Measurements from ENCODE around the gene LFNG.

Gene LFNG

GRCh38 chr7:2476776-2477446 is 42.7 kb upstream of the LFNG start:
- Histone ChIP-seq H3K27me3 (ENCODE audit: insufficient read depth, low read length) (no peaks in the 10 kb centered on the region), H2AFZ (ENCODE audit: low read length, unreplicated experiment) (no peak overlapping the region), H3K27ac (ENCODE audit: low read depth, low read length) (no peak overlapping the region), H3K4me3 (ENCODE audit: low read depth, low read length) (no peak overlapping the region), H3K36me3 (ENCODE audit: insufficient read depth, low read length) (no peaks in the 10 kb centered on the region), H3K79me2 (ENCODE audit: control insufficient read depth, insufficient read depth, low read length, unreplicated experiment) (no peaks in the 10 kb centered on the region), H3K4me1 (ENCODE audit: control insufficient read depth, insufficient read depth, low read length, unreplicated experiment) (peaks cover 4% of the 10 kb centered on the region)

DNA sequence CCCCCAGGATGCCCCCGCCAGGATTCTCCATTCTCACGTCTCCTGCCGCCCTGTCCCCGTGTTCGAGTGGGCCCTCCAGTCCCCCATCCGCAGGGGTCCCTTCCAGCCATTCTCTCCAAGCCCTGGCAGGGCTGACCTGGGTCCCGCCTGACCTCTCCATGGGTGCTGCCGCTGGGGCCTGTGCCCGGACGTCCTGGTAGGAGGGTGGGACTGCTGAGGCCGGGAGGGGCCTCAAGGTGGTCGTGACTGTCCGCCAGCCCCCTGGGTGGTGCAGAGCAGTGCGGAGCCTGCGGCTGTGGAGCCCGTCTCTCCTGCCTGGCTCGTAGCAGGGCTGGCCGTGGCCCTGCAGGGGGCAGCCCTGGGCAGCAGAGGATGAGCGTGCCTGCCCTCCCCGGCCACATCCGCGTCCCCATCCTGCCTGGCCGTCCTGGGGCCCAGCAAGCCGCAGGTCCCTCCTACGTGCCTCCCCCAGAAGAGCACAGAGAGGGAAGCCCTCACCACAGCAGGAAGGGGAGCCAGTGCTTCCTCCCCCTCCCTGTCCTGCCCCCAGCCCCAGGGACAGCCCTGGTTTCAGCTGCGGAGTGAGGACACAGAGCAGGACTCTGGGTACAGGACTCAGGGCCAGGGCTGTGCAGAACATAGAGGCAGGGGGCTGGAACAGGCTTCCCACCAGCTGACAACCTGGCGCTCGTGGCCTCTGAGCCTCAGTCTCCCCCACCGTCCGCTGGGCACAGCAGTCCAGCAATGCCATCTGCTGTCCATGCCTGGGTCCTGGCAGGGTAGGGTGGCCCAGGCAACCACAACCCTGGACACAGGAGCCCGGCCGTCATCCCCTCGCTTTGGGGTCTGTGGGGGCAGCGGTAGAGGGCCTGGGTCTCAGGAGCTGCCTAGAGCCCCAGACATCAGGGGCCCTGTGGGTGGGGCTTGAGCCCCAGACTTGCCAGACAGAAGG is 41.9 kb upstream of the LFNG start:
- Histone ChIP-seq H3K4me3 (ENCODE audit: low read depth, low read length) (no peak overlapping the region), H3K27ac (ENCODE audit: low read depth, low read length) (no peak overlapping the region), H3K36me3 (ENCODE audit: insufficient read depth, low read length) (no peaks in the 10 kb centered on the region)

GRCh38 chr7:2478399-2478785 is 41.2 kb upstream of the LFNG start:
- no peak overlapping the region for H2AFZ ChIP-seq (ENCODE audit: low read length, unreplicated experiment)
- peaks cover 4% of the 10 kb centered on the region for H3K4me1 ChIP-seq (ENCODE audit: control insufficient read depth, insufficient read depth, low read length, unreplicated experiment)
- no peaks in the 10 kb centered on the region for H3K27me3 ChIP-seq (ENCODE audit: insufficient read depth, low read length)
- H3K79me2 ChIP-seq (ENCODE audit: control insufficient read depth, insufficient read depth, low read length, unreplicated experiment), result no peaks in the 10 kb centered on the region
- H3K4me3 ChIP-seq (ENCODE audit: low read depth, low read length), result no peak overlapping the region
- H3K36me3 ChIP-seq (ENCODE audit: insufficient read depth, low read length), result no peaks in the 10 kb centered on the region
- no peak overlapping the region for H3K27ac ChIP-seq (ENCODE audit: low read depth, low read length)

More for the DNA sequence above, 41.9 kb upstream of the LFNG start:
- H3K27me3 ChIP-seq (ENCODE audit: insufficient read depth, low read length), result no peaks in the 10 kb centered on the region
- no peaks in the 10 kb centered on the region for H3K79me2 ChIP-seq (ENCODE audit: control insufficient read depth, insufficient read depth, low read length, unreplicated experiment)
- peaks cover 4% of the 10 kb centered on the region for H3K4me1 ChIP-seq (ENCODE audit: control insufficient read depth, insufficient read depth, low read length, unreplicated experiment)
- H2AFZ ChIP-seq (ENCODE audit: low read length, unreplicated experiment), result no peak overlapping the region

DNA sequence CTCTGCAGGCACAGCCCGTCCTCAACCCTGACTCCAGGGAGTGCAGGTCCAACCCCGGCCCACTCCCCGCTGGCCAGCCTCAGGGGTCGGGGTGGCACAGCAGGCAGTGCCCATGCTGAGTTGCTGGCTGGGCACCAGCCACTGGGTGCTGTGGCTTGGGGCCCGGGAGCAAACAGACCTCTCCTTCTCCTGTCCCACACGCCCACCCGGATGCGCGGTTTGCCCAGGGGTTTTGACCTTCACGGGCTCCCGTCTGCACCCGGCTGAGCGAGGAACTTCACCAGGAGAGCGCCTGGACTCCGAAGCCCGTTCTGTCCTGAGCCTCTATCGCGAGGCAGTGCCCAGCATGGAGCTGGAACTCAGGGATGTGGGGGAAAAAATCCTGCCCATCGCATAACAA is 40.8 kb upstream of the LFNG start:
- H3K27me3 ChIP-seq (ENCODE audit: insufficient read depth, low read length), result no peaks in the 10 kb centered on the region
- H3K4me1 ChIP-seq (ENCODE audit: control insufficient read depth, insufficient read depth, low read length, unreplicated experiment), result peaks cover 4% of the 10 kb centered on the region
- H3K79me2 ChIP-seq (ENCODE audit: control insufficient read depth, insufficient read depth, low read length, unreplicated experiment), result no peaks in the 10 kb centered on the region
- H2AFZ ChIP-seq (ENCODE audit: low read length, unreplicated experiment), result no peak overlapping the region
- no peaks in the 10 kb centered on the region for H3K36me3 ChIP-seq (ENCODE audit: insufficient read depth, low read length)
- no peak overlapping the region for H3K27ac ChIP-seq (ENCODE audit: low read depth, low read length)
- H3K4me3 ChIP-seq (ENCODE audit: low read depth, low read length), result no peak overlapping the region

- peaks cover 4% of the 10 kb centered on the region for H3K4me1 ChIP-seq (ENCODE audit: control insufficient read depth, insufficient read depth, low read length, unreplicated experiment)
- H3K36me3 ChIP-seq (ENCODE audit: insufficient read depth, low read length), result no peaks in the 10 kb centered on the region
- no peak overlapping the region for H3K4me3 ChIP-seq (ENCODE audit: low read depth, low read length)
- no peaks in the 10 kb centered on the region for H3K27me3 ChIP-seq (ENCODE audit: insufficient read depth, low read length)
- H3K27ac ChIP-seq (ENCODE audit: low read depth, low read length), result no peak overlapping the region
- no peak overlapping the region for H2AFZ ChIP-seq (ENCODE audit: low read length, unreplicated experiment)
- no peaks in the 10 kb centered on the region for H3K79me2 ChIP-seq (ENCODE audit: control insufficient read depth, insufficient read depth, low read length, unreplicated experiment)
Measured at GRCh38 chr7:2479276-2480069, 40.1 kb upstream of the LFNG start.

DNA sequence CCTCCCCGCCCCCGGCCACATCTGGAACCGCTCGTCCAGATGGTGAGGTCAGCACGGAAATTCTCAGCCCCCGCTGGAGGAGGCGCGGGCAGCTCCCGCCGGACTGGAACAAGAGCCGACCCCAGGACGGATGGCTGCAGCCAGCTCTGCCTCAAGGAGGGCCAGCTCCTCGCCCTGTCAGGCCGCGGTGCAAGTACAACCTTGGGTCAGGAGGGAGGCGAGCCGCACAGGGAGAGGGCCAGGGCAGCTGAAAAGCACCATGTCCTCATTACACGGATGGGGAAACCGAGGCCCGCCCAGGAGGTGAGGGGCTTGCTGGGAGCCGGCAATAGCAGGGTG is 39.5 kb upstream of the LFNG start:
- Histone ChIP-seq H3K36me3 (ENCODE audit: insufficient read depth, low read length) (no peaks in the 10 kb centered on the region), H3K27me3 (ENCODE audit: insufficient read depth, low read length) (no peaks in the 10 kb centered on the region), H3K79me2 (ENCODE audit: control insufficient read depth, insufficient read depth, low read length, unreplicated experiment) (no peaks in the 10 kb centered on the region), H3K4me1 (ENCODE audit: control insufficient read depth, insufficient read depth, low read length, unreplicated experiment) (peaks cover 4% of the 10 kb centered on the region), H2AFZ (ENCODE audit: low read length, unreplicated experiment) (no peak overlapping the region), H3K27ac (ENCODE audit: low read depth, low read length) (no peak overlapping the region), H3K4me3 (ENCODE audit: low read depth, low read length) (no peak overlapping the region)

DNA sequence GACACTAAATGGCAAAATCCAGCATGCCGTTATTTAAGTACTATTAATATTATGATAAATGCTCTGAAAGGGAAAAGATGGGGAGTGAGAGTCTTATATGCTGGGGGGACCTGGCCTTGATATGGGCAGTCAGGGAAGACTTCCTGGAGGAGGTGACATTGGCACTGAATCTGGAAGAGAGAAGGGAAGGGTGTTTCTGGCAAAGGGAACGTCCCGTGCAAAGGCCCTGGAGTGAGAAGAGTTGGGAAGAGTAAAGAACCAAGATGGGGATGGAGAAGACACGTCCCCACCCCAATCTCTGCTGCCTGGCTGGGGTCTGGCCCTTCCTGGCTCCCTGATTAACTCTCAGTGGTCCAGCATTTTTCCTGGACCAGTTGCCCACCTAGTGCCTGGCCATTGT is 38.4 kb upstream of the LFNG start:
- peaks cover 4% of the 10 kb centered on the region for H3K4me1 ChIP-seq (ENCODE audit: control insufficient read depth, insufficient read depth, low read length, unreplicated experiment)
- no peak overlapping the region for H3K27ac ChIP-seq (ENCODE audit: low read depth, low read length)
- no peaks in the 10 kb centered on the region for H3K79me2 ChIP-seq (ENCODE audit: control insufficient read depth, insufficient read depth, low read length, unreplicated experiment)
- H3K27me3 ChIP-seq (ENCODE audit: insufficient read depth, low read length), result no peaks in the 10 kb centered on the region
- no peaks in the 10 kb centered on the region for H3K36me3 ChIP-seq (ENCODE audit: insufficient read depth, low read length)
- H2AFZ ChIP-seq (ENCODE audit: low read length, unreplicated experiment), result no peak overlapping the region
- H3K4me3 ChIP-seq (ENCODE audit: low read depth, low read length), result no peak overlapping the region

- Histone ChIP-seq H3K27ac (ENCODE audit: low read depth, low read length) (no peak overlapping the region), H2AFZ (ENCODE audit: low read length, unreplicated experiment) (no peak overlapping the region), H3K79me2 (ENCODE audit: control insufficient read depth, insufficient read depth, low read length, unreplicated experiment) (no peaks in the 10 kb centered on the region), H3K36me3 (ENCODE audit: insufficient read depth, low read length) (no peaks in the 10 kb centered on the region), H3K27me3 (ENCODE audit: insufficient read depth, low read length) (no peaks in the 10 kb centered on the region), H3K4me3 (ENCODE audit: low read depth, low read length) (no peak overlapping the region), H3K4me1 (ENCODE audit: control insufficient read depth, insufficient read depth, low read length, unreplicated experiment) (peaks cover 10% of the 10 kb centered on the region)
Measured at GRCh38 chr7:2482725-2483451, 36.7 kb upstream of the LFNG start.

- Histone ChIP-seq H3K79me2 (ENCODE audit: control insufficient read depth, insufficient read depth, low read length, unreplicated experiment) (no peaks in the 10 kb centered on the region), H3K27me3 (ENCODE audit: insufficient read depth, low read length) (no peaks in the 10 kb centered on the region), H3K27ac (ENCODE audit: low read depth, low read length) (no peak overlapping the region), H2AFZ (ENCODE audit: low read length, unreplicated experiment) (no peak overlapping the region), H3K36me3 (ENCODE audit: insufficient read depth, low read length) (no peaks in the 10 kb centered on the region), H3K4me1 (ENCODE audit: control insufficient read depth, insufficient read depth, low read length, unreplicated experiment) (peaks cover 15% of the 10 kb centered on the region), H3K4me3 (ENCODE audit: low read depth, low read length) (no peak overlapping the region)
Measured at GRCh38 chr7:2483494-2483893, 36.1 kb upstream of the LFNG start.

GRCh38 chr7:2484868-2485267 is 34.7 kb upstream of the LFNG start:
- Histone ChIP-seq H3K79me2 (ENCODE audit: control insufficient read depth, insufficient read depth, low read length, unreplicated experiment) (no peaks in the 10 kb centered on the region), H3K4me3 (ENCODE audit: low read depth, low read length) (no peak overlapping the region), H3K27me3 (ENCODE audit: insufficient read depth, low read length) (no peaks in the 10 kb centered on the region), H3K27ac (ENCODE audit: low read depth, low read length) (no peak overlapping the region), H3K36me3 (ENCODE audit: insufficient read depth, low read length) (no peaks in the 10 kb centered on the region), H2AFZ (ENCODE audit: low read length, unreplicated experiment) (no peak overlapping the region), H3K4me1 (ENCODE audit: control insufficient read depth, insufficient read depth, low read length, unreplicated experiment) (peaks cover 20% of the 10 kb centered on the region)
